Neural progenitor cell (in vitro differentiated cells): ENCODE results near the gene HOXB4.
A peak's percentile ranks its signal among the peaks of the same experiment; 100 is the strongest.

ENCODE experiments used
- EZH2 ChIP-seq: fragments of 200-600 bp; sonication (generic); IDR thresholded peaks from 2 replicates; pipeline ENCODE4 v1.6.1; 2017; ENCODE audit warnings: antibody characterized with exemption, mild to moderate bottlenecking, moderate library complexity
- EZH2phosphoT487 ChIP-seq: fragments of 200-600 bp; sonication (generic); IDR thresholded peaks from 2 replicates; pipeline ENCODE4 v1.6.1; 2017; ENCODE audit warnings: antibody characterized with exemption
- TF ChIP-seq, protein P1 (sequence below): fragments of 200-600 bp; sonication (generic); IDR thresholded peaks from 2 replicates; pipeline ENCODE4 v1.5.1; 2017; ENCODE audit warnings: antibody characterized with exemption, mild to moderate bottlenecking

GRCh38 chr17:48570325-48571023, 7.7 kb downstream of the HOXB4 start:
- TF ChIP-seq EZH2 (peak; percentile 95), EZH2phosphoT487 (peak; percentile 84)
- TF ChIP-seq, protein P1, sequence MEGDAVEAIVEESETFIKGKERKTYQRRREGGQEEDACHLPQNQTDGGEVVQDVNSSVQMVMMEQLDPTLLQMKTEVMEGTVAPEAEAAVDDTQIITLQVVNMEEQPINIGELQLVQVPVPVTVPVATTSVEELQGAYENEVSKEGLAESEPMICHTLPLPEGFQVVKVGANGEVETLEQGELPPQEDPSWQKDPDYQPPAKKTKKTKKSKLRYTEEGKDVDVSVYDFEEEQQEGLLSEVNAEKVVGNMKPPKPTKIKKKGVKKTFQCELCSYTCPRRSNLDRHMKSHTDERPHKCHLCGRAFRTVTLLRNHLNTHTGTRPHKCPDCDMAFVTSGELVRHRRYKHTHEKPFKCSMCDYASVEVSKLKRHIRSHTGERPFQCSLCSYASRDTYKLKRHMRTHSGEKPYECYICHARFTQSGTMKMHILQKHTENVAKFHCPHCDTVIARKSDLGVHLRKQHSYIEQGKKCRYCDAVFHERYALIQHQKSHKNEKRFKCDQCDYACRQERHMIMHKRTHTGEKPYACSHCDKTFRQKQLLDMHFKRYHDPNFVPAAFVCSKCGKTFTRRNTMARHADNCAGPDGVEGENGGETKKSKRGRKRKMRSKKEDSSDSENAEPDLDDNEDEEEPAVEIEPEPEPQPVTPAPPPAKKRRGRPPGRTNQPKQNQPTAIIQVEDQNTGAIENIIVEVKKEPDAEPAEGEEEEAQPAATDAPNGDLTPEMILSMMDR: no peak
